ENCODE measurements around the gene CGB8.

- no peak for TF ChIP-seq POLR2AphosphoS5 (IDR thresholded peaks at IDR 0.05; ENCODE audit: low read depth, low read length)
- no peak for TF ChIP-seq POLR2A (IDR thresholded peaks at IDR 0.05; ENCODE audit: borderline replicate concordance, extremely low read depth, insufficient read depth, insufficient read length)
- TF ChIP-seq, protein P1, sequence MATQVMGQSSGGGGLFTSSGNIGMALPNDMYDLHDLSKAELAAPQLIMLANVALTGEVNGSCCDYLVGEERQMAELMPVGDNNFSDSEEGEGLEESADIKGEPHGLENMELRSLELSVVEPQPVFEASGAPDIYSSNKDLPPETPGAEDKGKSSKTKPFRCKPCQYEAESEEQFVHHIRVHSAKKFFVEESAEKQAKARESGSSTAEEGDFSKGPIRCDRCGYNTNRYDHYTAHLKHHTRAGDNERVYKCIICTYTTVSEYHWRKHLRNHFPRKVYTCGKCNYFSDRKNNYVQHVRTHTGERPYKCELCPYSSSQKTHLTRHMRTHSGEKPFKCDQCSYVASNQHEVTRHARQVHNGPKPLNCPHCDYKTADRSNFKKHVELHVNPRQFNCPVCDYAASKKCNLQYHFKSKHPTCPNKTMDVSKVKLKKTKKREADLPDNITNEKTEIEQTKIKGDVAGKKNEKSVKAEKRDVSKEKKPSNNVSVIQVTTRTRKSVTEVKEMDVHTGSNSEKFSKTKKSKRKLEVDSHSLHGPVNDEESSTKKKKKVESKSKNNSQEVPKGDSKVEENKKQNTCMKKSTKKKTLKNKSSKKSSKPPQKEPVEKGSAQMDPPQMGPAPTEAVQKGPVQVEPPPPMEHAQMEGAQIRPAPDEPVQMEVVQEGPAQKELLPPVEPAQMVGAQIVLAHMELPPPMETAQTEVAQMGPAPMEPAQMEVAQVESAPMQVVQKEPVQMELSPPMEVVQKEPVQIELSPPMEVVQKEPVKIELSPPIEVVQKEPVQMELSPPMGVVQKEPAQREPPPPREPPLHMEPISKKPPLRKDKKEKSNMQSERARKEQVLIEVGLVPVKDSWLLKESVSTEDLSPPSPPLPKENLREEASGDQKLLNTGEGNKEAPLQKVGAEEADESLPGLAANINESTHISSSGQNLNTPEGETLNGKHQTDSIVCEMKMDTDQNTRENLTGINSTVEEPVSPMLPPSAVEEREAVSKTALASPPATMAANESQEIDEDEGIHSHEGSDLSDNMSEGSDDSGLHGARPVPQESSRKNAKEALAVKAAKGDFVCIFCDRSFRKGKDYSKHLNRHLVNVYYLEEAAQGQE (IDR thresholded peaks at IDR 0.05; ENCODE audit: low read depth): no peak
- TF ChIP-seq CEBPB (IDR thresholded peaks at IDR 0.05; ENCODE audit: low read depth): no peak
- no peak for TF ChIP-seq ZFX (IDR thresholded peaks at IDR 0.05)
Measured at GRCh38 chr19:49097453-49098288, 48.8 kb upstream of the CGB8 start.
